NCI-H1417 treated with DMSO at 0.1 percent for 48 hours (cell line): ENCODE data around the gene VPS25.
A peak's percentile ranks its signal among the peaks of the same experiment; 100 is the strongest.

ENCODE experiments used
- DNase-seq: peaks from one replicate; lab custom pipeline; 2025; lab: John Stamatoyannopoulos, UW

Gene VPS25

DNA sequence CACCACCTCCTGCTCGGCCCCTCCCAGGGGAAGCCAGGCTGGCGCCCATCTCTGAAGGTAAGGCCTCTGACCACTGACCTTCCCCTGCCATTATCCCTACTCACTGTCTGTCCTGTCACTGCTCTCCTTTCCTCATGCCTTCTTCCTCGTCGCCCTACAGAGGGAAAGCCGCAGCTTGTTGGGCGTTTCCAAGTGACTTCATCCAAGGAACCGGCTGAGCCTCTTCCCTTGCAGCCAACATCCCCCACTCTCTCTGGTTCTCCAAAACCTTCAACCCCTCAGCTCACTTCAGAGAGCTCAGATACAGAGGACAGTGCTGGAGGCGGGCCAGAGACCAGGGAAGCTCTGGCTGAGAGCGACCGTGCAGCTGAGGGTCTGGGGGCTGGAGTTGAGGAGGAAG is 22.2 kb downstream of the VPS25 start:
- DNase-seq = no peak

GRCh38 chr17:42796066-42796758 is 23.0 kb downstream of the VPS25 start:
- no peak for DNase-seq

- no peak for DNase-seq
Observed at GRCh38 chr17:42797067-42798007, 24.1 kb downstream of the VPS25 start.

DNA sequence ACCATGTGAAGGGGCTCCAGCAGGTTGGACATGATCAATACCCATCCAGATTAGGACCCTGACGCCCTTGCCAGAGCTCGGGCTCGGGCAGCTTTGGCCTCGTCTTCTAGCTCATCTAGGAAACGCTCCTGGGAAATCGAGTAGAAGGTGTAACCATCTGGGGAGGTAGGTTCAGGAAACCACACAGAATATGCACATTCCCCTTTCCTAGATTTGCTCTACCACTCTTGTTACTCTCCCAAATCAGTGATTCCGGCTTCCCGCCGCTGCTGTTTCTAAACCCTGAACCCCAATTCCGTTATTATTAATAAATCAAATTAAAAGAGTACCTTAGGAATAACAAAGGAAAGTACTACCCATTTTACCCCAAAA is 24.7 kb downstream of the VPS25 start:
- no peak for DNase-seq

DNA sequence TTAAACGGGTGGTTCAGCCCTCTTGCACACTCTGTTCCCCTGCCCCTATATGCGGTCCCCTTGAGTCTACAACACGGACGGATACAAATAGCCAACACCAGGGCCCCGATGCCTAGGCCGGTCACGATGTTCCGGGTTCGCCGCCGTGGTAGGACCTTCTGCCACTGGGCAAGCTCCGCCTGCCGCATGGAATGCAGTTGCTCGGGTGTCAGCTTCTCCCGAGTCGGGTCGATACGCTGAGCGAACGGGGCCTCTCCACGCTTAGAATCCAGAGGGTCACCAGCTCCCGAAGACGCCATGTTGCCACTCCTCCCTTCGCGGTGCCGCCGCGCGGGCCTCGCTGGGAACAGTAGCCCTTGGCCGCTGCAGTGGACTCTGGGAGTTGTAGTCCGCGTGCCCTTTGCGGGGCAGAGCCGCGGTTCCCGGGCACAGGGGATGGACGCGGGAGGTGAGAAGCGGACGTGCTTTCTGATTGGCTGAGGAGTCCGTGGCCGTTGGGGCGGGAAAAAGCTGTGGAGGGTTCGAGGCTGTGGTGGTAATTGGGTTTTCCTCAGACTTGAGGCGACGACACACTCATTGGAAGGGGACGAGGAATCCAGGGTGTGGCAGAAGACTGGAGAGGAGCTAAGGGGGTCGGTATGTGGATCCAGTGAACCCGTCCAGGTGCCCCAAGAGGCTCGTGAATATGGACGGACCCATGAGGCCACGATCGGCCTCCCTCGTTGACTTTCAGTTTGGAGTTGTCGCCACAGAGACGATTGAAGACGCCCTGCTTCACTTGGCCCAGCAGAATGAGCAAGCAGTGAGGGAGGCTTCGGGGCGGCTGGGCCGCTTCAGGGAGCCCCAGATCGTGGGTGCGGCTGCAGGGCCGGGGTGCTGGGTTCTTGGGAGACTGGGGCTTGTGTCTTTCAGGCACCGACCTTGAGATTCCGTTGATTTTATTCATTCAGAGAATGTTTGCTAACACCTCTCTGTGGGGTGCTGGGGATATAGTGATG is 25.4 kb downstream of the VPS25 start, which contains the start of the genes CNTD1 and COA3:
Gene CNTD1, plus strand, starts transcription at position 479 of the 998 bp plus-strand sequence. Its CDS starts 207 bp downstream, at position 686.
Gene COA3, minus strand, starts transcription at position 322 of the 998 bp plus-strand sequence. Its CDS starts 23 bp downstream, at position 299.
- peak; percentile 12 for DNase-seq

GRCh38 chr17:42803074-42803883 is 30.0 kb downstream of the VPS25 start:
- DNase-seq = no peak

DNA sequence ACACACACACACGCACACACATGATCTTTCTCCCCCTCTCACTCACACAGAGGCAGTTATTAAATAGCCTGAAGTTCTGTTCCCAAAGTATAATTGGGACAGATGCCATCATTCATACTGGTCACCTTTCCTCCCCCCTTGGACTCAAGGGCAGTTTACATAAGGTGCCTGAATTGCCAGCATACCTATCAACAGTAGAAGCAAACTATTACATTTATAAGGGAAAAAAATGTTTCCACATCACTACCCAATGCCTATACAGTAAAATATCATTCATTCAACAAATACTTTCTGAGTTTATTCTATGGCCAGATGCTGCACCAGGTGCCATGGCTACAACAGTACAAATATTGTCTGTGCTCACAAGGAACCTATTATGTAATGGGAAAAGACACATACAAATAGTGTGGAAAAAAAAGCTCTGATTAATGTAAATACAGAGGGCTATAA is 31.7 kb downstream of the VPS25 start:
- peak; percentile 39 for DNase-seq

- DNase-seq = no peak
Observed at GRCh38 chr17:42806249-42806648, 33.0 kb downstream of the VPS25 start.

DNA sequence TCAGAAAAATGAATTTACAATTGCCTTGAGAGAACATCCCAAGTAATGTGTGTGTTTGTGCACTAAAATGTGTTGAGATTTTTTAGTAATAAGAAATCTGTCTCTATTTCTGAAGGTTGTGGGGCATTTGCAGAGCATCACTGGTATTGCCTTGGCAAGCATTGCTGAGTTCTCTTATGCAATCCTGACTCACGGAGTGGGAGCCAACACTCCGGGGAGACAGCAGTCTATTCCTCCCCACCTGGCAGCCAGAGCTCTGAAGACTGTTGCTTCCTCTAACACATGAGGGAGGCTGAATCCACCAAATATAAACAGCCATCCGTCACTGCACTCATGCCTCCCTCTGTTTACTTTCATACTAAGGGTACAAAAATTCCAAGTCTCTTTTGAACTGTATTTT is 36.0 kb downstream of the VPS25 start:
- no peak for DNase-seq

GRCh38 chr17:42814633-42815399 is 41.6 kb downstream of the VPS25 start:
- no peak for DNase-seq

DNA sequence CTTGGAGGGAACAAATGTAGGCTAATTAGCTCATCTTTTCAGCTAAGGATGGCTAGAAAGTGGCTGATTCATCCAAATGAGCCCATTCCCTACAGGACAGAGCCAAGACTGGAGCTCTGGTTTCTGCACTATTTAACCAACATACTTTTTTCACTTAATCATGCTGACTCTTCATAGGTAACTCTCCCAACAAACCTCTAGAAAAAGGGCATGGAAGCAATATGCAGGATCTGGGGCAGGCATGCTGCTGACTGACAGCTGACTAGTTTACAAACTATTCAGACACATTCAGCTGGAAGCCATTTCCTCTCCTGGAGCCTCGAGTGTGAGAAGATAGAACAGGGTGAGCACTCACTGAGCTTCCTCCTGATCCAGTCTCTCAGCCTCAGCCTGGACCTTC is 44.6 kb downstream of the VPS25 start:
- no peak for DNase-seq

DNA sequence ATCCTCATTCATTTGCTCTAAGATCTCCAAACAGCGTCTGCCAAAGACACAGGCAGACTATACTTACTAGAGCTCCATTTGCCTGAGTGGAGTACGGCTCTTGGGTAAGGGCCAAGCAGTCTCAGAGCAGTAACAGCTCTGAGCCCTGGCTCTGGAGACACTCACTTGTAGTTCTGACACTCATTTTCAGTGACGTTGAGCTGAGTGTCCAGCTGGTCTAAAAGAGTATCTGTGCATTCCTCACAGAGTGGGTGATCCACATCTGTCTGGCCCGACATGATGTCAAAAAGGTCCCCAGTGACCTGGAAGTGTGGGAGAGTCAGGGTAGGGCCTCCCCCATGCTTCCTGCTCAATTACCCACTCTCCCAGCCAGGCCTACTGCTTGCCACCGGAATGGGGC is 45.1 kb downstream of the VPS25 start:
- DNase-seq = no peak

GRCh38 chr17:42819939-42820535 is 46.8 kb downstream of the VPS25 start:
- DNase-seq = peak; percentile 1

DNA sequence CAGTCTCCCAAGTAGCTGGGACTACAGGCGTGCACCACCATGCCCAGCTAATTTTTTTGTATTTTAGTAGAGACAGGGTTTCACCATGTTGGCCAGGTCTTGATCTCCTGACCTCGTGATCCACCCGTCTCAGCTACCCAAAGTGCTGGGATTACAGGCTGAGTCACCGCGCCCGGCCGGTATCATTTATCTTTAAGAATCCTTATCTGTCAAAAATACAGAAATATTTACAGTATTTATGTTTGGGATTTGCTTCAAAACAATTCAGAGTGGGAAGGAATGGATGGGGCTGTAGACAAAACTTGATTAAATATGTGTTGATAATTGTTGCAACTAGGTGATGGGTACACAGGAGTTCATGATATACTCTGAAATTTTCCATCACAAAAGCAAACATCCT is 47.9 kb downstream of the VPS25 start:
- no peak for DNase-seq

- no peak for DNase-seq
Observed at GRCh38 chr17:42827472-42827871, 54.2 kb downstream of the VPS25 start.
